ENCODE data around the gene CHP1.

GRCh38 chr15:41183581-41183980 is 47.5 kb upstream of the CHP1 start:
- no peak for TF ChIP-seq CTCF (conservative IDR thresholded peaks at IDR 0.05; ENCODE audit: low read depth, low read length)
- no peak for TF ChIP-seq EZH2 (IDR thresholded peaks at IDR 0.05; ENCODE audit: borderline replicate concordance, low read depth, low read length, poor library complexity, severe bottlenecking)

Data from A673 (cell line).